Measurements from ENCODE around the gene METTL26.

METTL26 gene

DNA sequence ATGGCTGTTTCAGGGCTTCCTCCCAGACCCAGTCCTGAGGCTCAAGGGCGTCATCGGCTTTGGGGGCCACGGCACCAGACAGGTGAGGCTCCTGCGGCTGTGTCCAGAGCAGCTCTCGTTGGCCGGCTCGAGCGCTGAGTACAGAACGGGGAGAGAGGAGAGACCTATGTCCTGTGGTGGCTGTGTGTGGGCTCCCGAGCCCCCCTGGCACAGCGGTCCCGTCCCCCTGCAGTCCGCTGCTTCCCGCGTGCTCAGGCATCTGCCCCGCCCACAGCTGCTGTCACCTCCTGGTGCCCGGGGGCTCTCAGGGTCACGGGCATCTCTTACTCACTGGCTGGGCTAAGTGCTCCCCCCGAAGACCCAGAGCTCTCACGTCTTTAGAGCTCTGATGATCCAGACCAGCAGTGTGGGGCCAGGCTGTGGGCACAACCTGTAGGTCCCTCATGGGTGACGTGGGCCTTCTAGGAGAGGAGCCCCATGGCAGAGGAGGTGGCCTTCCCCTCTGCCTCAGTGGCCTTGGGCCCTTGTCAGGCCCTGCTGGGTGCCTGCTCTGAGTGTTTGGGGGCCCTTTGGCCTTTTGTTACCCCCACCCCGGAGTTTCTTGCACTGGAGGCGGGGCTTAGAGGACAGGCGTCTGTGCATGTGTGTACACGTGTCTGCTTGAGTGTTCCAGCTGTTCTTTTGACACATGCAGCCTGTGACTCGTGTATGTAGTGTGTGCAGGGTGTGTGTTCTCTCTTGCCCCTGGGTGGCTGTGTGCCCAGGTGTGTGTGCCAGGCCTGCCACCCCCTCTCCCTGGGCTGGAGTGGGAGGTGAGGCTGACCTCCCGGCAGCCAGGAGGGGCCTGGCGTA, 16.6 kb upstream of the METTL26 start:
- Histone ChIP-seq H3K27me3 (ENCODE audit: control insufficient read depth, insufficient read depth, low read length) (no peaks in the 10 kb centered on the region), H3K9ac (ENCODE audit: low read length) (no peak overlapping the region), H3K9me3 (ENCODE audit: control insufficient read depth, insufficient read depth, low read depth, low read length) (no peaks in the 10 kb centered on the region), H3K36me3 (ENCODE audit: control insufficient read depth, insufficient read depth, low read length) (peaks cover 32% of the 10 kb centered on the region), H3K4me3 (ENCODE audit: low read depth, low read length) (no peak overlapping the region), H3K4me1 (ENCODE audit: control insufficient read depth, insufficient read depth, low read length) (peaks cover 9% of the 10 kb centered on the region; the same call in 1 of the 2 replicates), H3K27ac (ENCODE audit: low read depth, low read length) (no peak overlapping the region)

- H3K27ac ChIP-seq (ENCODE audit: low read depth, low read length): no peak overlapping the region
- no peaks in the 10 kb centered on the region for H3K9me3 ChIP-seq (ENCODE audit: control insufficient read depth, insufficient read depth, low read depth, low read length)
- peaks cover 27% of the 10 kb centered on the region for H3K36me3 ChIP-seq (ENCODE audit: control insufficient read depth, insufficient read depth, low read length)
- H3K9ac ChIP-seq (ENCODE audit: low read length): no peak overlapping the region
- H3K4me3 ChIP-seq (ENCODE audit: low read depth, low read length): no peak overlapping the region
- peaks cover 9% of the 10 kb centered on the region; the same call in 1 of the 2 replicates for H3K4me1 ChIP-seq (ENCODE audit: control insufficient read depth, insufficient read depth, low read length)
- no peaks in the 10 kb centered on the region for H3K27me3 ChIP-seq (ENCODE audit: control insufficient read depth, insufficient read depth, low read length)
Observed at GRCh38 chr16:651844-652243, 15.7 kb upstream of the METTL26 start.

DNA sequence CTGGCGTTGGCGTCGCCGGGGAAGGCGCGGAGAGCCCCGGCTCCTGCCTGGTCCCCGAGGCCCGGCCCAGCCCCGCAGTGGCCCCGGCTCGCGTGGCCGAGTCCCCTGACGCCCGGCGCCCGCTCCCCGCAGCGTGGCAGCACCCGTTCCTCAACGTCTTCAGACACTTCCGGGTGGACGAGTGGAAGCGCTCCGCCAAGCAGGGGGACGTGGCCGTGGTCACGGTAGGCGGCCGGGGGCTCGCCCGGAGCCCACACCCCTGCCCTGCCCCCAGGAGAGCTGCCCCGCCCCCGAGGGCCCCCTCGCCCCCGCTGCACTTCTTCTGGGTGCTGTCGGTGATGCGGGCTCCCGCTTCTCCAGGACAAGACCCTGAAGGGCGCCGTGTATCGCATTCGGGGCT, 13.5 kb upstream of the METTL26 start:
- Histone ChIP-seq H3K27ac (ENCODE audit: low read depth, low read length) (no peak overlapping the region), H3K4me1 (ENCODE audit: control insufficient read depth, insufficient read depth, low read length) (peaks cover 12% of the 10 kb centered on the region; the same call in 1 of the 2 replicates), H3K36me3 (ENCODE audit: control insufficient read depth, insufficient read depth, low read length) (peaks cover 17% of the 10 kb centered on the region), H3K9ac (ENCODE audit: low read length) (peak overlapping the region; percentile 76), H3K9me3 (ENCODE audit: control insufficient read depth, insufficient read depth, low read depth, low read length) (no peaks in the 10 kb centered on the region), H3K4me3 (ENCODE audit: low read depth, low read length) (peak overlapping the region; percentile 76), H3K27me3 (ENCODE audit: control insufficient read depth, insufficient read depth, low read length) (no peaks in the 10 kb centered on the region)

DNA sequence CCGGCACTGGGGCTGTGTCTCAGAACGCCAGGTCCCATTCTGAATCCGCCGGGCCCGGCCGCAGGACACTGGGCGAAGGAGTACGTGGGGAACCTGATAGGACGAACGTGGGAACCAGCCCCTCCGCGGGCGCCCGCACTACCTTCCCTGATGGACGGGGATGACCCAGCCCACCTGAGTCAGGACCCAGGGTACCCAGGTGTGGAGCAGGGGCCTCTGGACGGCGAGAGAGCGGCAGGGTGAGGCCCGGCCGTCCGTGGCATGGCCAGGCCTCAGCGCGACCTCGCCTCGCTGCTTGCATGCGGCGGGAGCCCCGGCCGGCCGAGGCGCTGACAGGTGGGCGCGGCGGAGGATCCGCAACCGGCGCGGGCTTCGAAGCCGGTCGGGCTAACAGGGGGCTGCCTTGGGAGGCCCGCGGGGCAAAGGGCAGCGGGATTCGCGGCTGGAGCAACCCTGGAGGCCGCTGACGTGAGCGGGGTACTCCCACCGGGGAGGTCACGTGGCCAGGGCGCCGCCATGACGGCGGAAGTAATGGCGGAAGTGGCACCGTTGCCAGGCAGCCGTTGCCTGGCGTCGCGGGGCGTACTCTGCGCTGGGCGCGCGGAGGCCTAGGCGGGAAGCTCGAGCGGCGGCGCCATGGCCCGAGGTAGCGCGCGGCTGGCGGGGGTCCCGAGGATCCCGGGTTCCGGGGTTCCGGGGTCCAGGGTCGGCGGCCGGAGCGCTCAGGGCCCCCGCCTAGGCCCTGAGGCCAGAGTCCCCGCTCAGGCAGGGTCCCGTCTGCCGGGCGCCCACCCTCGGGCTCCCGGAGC, 12.9 kb upstream of the METTL26 start, which contains the start of gene WDR90:
WDR90 (plus strand) TSS at position 585 of the 809 bp plus-strand sequence; CDS start at position 637, 52 bp downstream.
- Histone ChIP-seq H3K4me1 (ENCODE audit: control insufficient read depth, insufficient read depth, low read length) (peaks cover 12% of the 10 kb centered on the region; the same call in 1 of the 2 replicates), H3K9me3 (ENCODE audit: control insufficient read depth, insufficient read depth, low read depth, low read length) (no peaks in the 10 kb centered on the region), H3K9ac (ENCODE audit: low read length) (peak within 1 kb of the TSS; percentile 76), H3K4me3 (ENCODE audit: low read depth, low read length) (peak within 1 kb of the TSS; percentile 76), H3K27me3 (ENCODE audit: control insufficient read depth, insufficient read depth, low read length) (no peaks in the 10 kb centered on the region), H3K27ac (ENCODE audit: low read depth, low read length) (peak within 1 kb of the TSS; percentile 66; the same call in 1 of the 2 replicates), H3K36me3 (ENCODE audit: control insufficient read depth, insufficient read depth, low read length) (peaks cover 17% of the 10 kb centered on the region)

- Histone ChIP-seq H3K4me1 (ENCODE audit: control insufficient read depth, insufficient read depth, low read length) (peaks cover 13% of the 10 kb centered on the region), H3K27me3 (ENCODE audit: control insufficient read depth, insufficient read depth, low read length) (no peaks in the 10 kb centered on the region; the same call in 1 of the 2 replicates), H3K4me3 (ENCODE audit: low read depth, low read length) (peak overlapping the region; percentile 76), H3K27ac (ENCODE audit: low read depth, low read length) (peak overlapping the region; percentile 66; the same call in 1 of the 2 replicates), H3K36me3 (ENCODE audit: control insufficient read depth, insufficient read depth, low read length) (peaks cover 13% of the 10 kb centered on the region), H3K9ac (ENCODE audit: low read length) (peak overlapping the region; percentile 74), H3K9me3 (ENCODE audit: control insufficient read depth, insufficient read depth, low read depth, low read length) (no peaks in the 10 kb centered on the region)
Observed at GRCh38 chr16:648071-648780, 12.1 kb upstream of the METTL26 start.

DNA sequence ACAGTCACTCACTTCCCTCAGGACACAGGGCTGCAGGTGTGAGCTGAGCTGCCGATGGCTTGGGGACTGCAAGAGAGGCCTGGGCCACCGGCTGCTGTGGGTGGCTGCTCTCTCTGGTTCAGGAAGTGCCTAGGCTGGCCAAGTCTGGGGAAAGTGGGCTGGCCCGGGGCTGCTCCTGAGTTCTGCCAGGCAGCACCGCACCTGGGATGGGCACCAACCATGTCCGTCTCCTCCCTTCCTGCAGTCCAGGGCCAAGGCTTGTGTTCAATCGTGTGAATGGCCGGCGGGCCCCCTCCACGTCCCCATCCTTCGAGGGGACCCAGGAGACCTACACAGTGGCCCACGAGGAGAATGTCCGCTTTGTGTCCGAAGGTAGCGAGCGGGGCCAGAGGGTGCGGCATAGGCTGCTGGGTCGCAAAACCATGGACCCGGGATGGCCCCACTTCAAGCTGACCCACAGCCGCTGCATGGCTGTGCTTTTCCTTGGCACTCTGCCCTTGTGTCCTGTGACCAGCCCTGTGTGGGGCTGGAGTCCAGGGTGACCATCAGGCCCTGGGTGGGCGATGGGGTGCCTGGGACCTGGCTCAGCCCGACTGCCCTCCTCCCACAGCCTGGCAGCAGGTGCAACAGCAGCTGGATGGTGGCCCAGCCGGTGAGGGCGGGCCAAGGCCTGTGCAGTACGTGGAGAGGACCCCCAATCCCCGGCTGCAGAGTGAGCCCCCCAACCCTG, 11.2 kb upstream of the METTL26 start:
- H3K4me3 ChIP-seq (ENCODE audit: low read depth, low read length): no peak overlapping the region
- peaks cover 22% of the 10 kb centered on the region for H3K4me1 ChIP-seq (ENCODE audit: control insufficient read depth, insufficient read depth, low read length)
- peaks cover 9% of the 10 kb centered on the region for H3K36me3 ChIP-seq (ENCODE audit: control insufficient read depth, insufficient read depth, low read length)
- H3K9me3 ChIP-seq (ENCODE audit: control insufficient read depth, insufficient read depth, low read depth, low read length): no peaks in the 10 kb centered on the region
- H3K9ac ChIP-seq (ENCODE audit: low read length): no peak overlapping the region
- no peak overlapping the region for H3K27ac ChIP-seq (ENCODE audit: low read depth, low read length)
- H3K27me3 ChIP-seq (ENCODE audit: control insufficient read depth, insufficient read depth, low read length): peaks cover 8% of the 10 kb centered on the region; the same call in 1 of the 2 replicates

DNA sequence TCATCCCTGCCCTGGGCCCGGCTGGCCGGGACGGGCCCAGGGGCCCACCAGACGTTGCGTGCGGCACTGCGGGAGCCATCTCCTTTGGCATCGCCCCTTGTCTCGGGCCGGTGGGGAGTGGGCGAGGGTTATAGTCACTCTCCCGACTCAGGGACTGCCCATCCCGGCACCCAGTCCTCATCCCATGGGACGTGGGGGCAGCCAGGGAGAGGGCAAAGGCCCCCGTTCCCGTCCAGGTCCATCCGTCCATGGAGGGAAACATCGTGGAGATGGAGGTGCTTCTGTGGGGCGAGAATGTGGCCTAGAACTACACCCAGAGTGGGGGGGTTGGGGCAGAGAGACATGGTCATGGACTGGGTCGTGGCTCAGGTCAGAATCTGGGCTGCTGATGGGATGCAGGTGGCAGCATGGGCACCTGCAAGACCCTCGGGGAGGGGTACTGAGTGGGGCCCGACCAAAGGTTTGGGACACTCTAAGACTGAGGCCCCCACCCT, 10.6 kb upstream of the METTL26 start:
- Histone ChIP-seq H3K27me3 (ENCODE audit: control insufficient read depth, insufficient read depth, low read length) (peaks cover 10% of the 10 kb centered on the region; the same call in 1 of the 2 replicates), H3K4me3 (ENCODE audit: low read depth, low read length) (no peak overlapping the region), H3K9me3 (ENCODE audit: control insufficient read depth, insufficient read depth, low read depth, low read length) (no peaks in the 10 kb centered on the region), H3K27ac (ENCODE audit: low read depth, low read length) (no peak overlapping the region), H3K9ac (ENCODE audit: low read length) (no peak overlapping the region), H3K36me3 (ENCODE audit: control insufficient read depth, insufficient read depth, low read length) (peaks cover 3% of the 10 kb centered on the region; the same call in 1 of the 2 replicates), H3K4me1 (ENCODE audit: control insufficient read depth, insufficient read depth, low read length) (peaks cover 23% of the 10 kb centered on the region)

- Histone ChIP-seq H3K36me3 (ENCODE audit: control insufficient read depth, insufficient read depth, low read length) (no peaks in the 10 kb centered on the region), H3K4me3 (ENCODE audit: low read depth, low read length) (no peak overlapping the region), H3K9ac (ENCODE audit: low read length) (no peak overlapping the region), H3K27ac (ENCODE audit: low read depth, low read length) (no peak overlapping the region), H3K9me3 (ENCODE audit: control insufficient read depth, insufficient read depth, low read depth, low read length) (no peaks in the 10 kb centered on the region), H3K27me3 (ENCODE audit: control insufficient read depth, insufficient read depth, low read length) (peaks cover 10% of the 10 kb centered on the region; the same call in 1 of the 2 replicates), H3K4me1 (ENCODE audit: control insufficient read depth, insufficient read depth, low read length) (peaks cover 23% of the 10 kb centered on the region)
Observed at GRCh38 chr16:645852-646678, 10.0 kb upstream of the METTL26 start.

GRCh38 chr16:644556-644955, 8.5 kb upstream of the METTL26 start:
- Histone ChIP-seq H3K36me3 (ENCODE audit: control insufficient read depth, insufficient read depth, low read length) (no peaks in the 10 kb centered on the region), H3K27me3 (ENCODE audit: control insufficient read depth, insufficient read depth, low read length) (peaks cover 10% of the 10 kb centered on the region; the same call in 1 of the 2 replicates), H3K4me1 (ENCODE audit: control insufficient read depth, insufficient read depth, low read length) (peaks cover 18% of the 10 kb centered on the region), H3K4me3 (ENCODE audit: low read depth, low read length) (no peak overlapping the region), H3K27ac (ENCODE audit: low read depth, low read length) (no peak overlapping the region), H3K9me3 (ENCODE audit: control insufficient read depth, insufficient read depth, low read depth, low read length) (no peaks in the 10 kb centered on the region), H3K9ac (ENCODE audit: low read length) (no peak overlapping the region)

All from HUES6 (cell line).